GM12878 (cell line): Measurements from ENCODE around the gene KRTAP10-2.

Source experiments
- BCLAF1 ChIP-seq: fragments of 450-650 bp; IDR thresholded peaks from 2 replicates; pipeline ENCODE4 v1.6.1; 2017; ENCODE audit warnings: antibody characterized with exemption, mild to moderate bottlenecking, moderate library complexity
- CEBPB ChIP-seq, 2 experiments: fragments of 150-350 bp in 1 of 2; IDR thresholded peaks; 2 replicates each; pipeline ENCODE4 v1.6.1; 2012 to 2014; ENCODE audit warnings: low read depth in 2 of 2, low read length in 2 of 2, borderline replicate concordance in 1 of 2, inconsistent platforms in 1 of 2
- CREM ChIP-seq: IDR thresholded peaks from 2 replicates; pipeline ENCODE4 v1.6.1; 2014; ENCODE audit warnings: antibody characterized with exemption, low read depth
- EP300 ChIP-seq, 2 experiments: fragments of 150-350 bp in 1 of 2; IDR thresholded peaks; 2 replicates each; pipeline ENCODE4 v1.6.1; 2011 to 2012; ENCODE audit warnings: low read depth in 2 of 2, low read length in 2 of 2, borderline replicate concordance in 1 of 2, improper control_type of control experiment in 1 of 2, inconsistent platforms in 1 of 2; ENCODE audit not compliant: control insufficient read depth in 1 of 2
- EZH2 ChIP-seq: IDR thresholded peaks from 2 replicates; pipeline ENCODE4 v1.6.1; 2012; ENCODE audit warnings: low read depth, mild to moderate bottlenecking, control low read depth, inconsistent platforms, low read length, borderline replicate concordance; ENCODE audit not compliant: control insufficient read depth
- JUNB ChIP-seq: IDR thresholded peaks from 2 replicates; pipeline ENCODE4 v1.6.1; 2016; ENCODE audit warnings: antibody characterized with exemption, mild to moderate bottlenecking
- JUND ChIP-seq: IDR thresholded peaks from 2 replicates; pipeline ENCODE4 v1.6.1; 2012; ENCODE audit warnings: low read depth, mild to moderate bottlenecking, low read length, improper control_type of control experiment, moderate library complexity
- RAD51 ChIP-seq: fragments of 450-650 bp; IDR thresholded peaks from 2 replicates; pipeline ENCODE4 v1.6.1; 2016; ENCODE audit warnings: moderate library complexity, mild to moderate bottlenecking, inconsistent platforms
- RCOR1 ChIP-seq: conservative IDR thresholded peaks from 2 replicates; pipeline ENCODE4 v1.6.1; 2012; ENCODE audit warnings: low read depth, low read length, improper control_type of control experiment
- SREBF2 ChIP-seq: IDR thresholded peaks from 2 replicates; pipeline ENCODE4 v1.6.1; 2012; ENCODE audit warnings: mild to moderate bottlenecking, low read length
- ZBED1 ChIP-seq: IDR thresholded peaks from 2 replicates; pipeline ENCODE4 v1.6.1; 2016; ENCODE audit warnings: borderline replicate concordance
- ZNF217 ChIP-seq: fragments of 450-650 bp; IDR thresholded peaks from 2 replicates; pipeline ENCODE4 v1.6.1; 2017; ENCODE audit warnings: antibody characterized with exemption, mild to moderate bottlenecking
- TF ChIP-seq, protein P1 (sequence below): fragments of 450-650 bp; IDR thresholded peaks from 2 replicates; pipeline ENCODE4 v1.6.1; 2017; ENCODE audit warnings: borderline replicate concordance

DNA sequence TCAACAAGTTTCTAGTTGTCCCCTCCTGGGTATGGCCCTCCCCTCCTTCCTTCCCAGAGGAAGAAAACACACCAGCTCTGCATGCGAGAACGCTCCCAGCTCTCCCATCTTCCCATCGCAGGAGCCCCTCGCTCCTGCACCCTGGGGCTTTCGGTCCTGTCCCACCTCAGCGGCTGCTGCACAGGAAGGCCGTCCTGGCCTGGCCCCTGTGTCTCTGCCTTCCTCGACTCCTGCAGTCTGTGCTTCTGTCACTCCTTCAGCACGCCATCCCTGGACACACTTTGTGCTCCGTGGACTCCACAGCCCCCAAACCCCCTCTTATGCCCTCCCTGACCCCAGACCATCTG, 34.5 kb downstream of the KRTAP10-2 start:
- TF ChIP-seq BCLAF1 = no peak
- TF ChIP-seq RAD51 = no peak
- TF ChIP-seq CEBPB (IDR thresholded peaks at IDR 0.05; ENCODE audit: borderline replicate concordance in 1 of 2, low read depth in 2 of 2, low read length in 2 of 2) = no peak
- no peak for TF ChIP-seq JUNB
- TF ChIP-seq, protein P1, sequence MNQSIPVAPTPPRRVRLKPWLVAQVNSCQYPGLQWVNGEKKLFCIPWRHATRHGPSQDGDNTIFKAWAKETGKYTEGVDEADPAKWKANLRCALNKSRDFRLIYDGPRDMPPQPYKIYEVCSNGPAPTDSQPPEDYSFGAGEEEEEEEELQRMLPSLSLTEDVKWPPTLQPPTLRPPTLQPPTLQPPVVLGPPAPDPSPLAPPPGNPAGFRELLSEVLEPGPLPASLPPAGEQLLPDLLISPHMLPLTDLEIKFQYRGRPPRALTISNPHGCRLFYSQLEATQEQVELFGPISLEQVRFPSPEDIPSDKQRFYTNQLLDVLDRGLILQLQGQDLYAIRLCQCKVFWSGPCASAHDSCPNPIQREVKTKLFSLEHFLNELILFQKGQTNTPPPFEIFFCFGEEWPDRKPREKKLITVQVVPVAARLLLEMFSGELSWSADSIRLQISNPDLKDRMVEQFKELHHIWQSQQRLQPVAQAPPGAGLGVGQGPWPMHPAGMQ = no peak
- no peak for TF ChIP-seq EP300 (IDR thresholded peaks at IDR 0.05; ENCODE audit: borderline replicate concordance in 1 of 2, control insufficient read depth in 1 of 2, low read depth in 2 of 2, low read length in 2 of 2)
- no peak for TF ChIP-seq SREBF2
- TF ChIP-seq ZNF217 = no peak
- no peak for TF ChIP-seq ZBED1
- no peak for TF ChIP-seq CREM
- no peak for TF ChIP-seq JUND
- no peak for TF ChIP-seq RCOR1
- no peak for TF ChIP-seq EZH2
